ENCODE results near the gene HSD17B11.
A peak's percentile ranks its signal among the peaks of the same experiment; 100 is the strongest.
"Not testable (repeated sequence)": the region's sequence is repeated elsewhere in the genome, so short reads cannot be mapped to it uniquely, and the experiment has no call there.

HSD17B11 gene

GRCh38 chr4:87426865-87427517 lies 36.0 kb upstream of the HSD17B11 start:
- Mint-ChIP-seq H3K27me3 (ENCODE audit: low read depth) (no peaks in the 10 kb centered on the region), H3K9me3 (no peaks in the 10 kb centered on the region), H3K4me3 (no peak overlapping the region), H3K4me1 (peaks cover 24% of the 10 kb centered on the region), H3K27ac (peak overlapping the region in 2 of 3 experiments; percentile 38 to 53), H3K36me3 (ENCODE audit: low read depth) (no peaks in the 10 kb centered on the region)
- no peak for TF ChIP-seq CTCF (IDR thresholded peaks at IDR 0.05; ENCODE audit: unreplicated experiment in 3 of 3)

GRCh38 chr4:87425711-87426110 lies 34.7 kb upstream of the HSD17B11 start:
- peak overlapping the region in 2 of 3 experiments; percentile 38 to 47 for H3K4me3 Mint-ChIP-seq
- H3K4me1 Mint-ChIP-seq, result peaks cover 24% of the 10 kb centered on the region
- no peaks in the 10 kb centered on the region for H3K9me3 Mint-ChIP-seq
- no peaks in the 10 kb centered on the region for H3K27me3 Mint-ChIP-seq (ENCODE audit: low read depth)
- TF ChIP-seq CTCF (IDR thresholded peaks at IDR 0.05; ENCODE audit: unreplicated experiment in 3 of 3), result no peak
- H3K36me3 Mint-ChIP-seq (ENCODE audit: low read depth), result no peaks in the 10 kb centered on the region
- H3K27ac Mint-ChIP-seq, result no peak overlapping the region

DNA sequence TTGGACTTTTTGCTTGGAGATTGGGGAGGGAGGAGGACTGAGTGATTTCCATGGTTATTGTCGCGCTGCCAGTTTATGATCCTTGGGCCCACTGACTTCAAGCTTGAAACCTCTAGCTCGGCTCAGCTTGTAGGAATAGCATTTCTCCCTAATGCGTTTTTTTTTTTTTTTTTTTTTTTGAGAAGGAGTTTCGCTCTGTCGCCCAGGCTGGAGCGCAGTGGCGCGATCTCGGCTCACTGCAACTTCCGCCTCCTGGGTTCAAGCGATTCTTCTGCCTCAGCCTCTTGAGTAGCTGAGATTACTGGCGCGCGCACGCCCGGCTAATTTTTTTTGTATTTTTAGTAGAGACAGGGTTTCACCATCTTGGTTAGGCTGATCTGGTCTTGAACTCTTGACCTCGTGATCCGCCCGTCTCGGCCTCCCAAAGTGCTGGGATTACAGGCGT lies 33.1 kb upstream of the HSD17B11 start:
- H3K9me3 Mint-ChIP-seq; H3K36me3 Mint-ChIP-seq (ENCODE audit: low read depth); H3K27me3 Mint-ChIP-seq (ENCODE audit: low read depth): not testable (repeated sequence)
- Mint-ChIP-seq H3K4me3 (peak overlapping the region; percentile 90 to 94 (median 93)), H3K4me1 (peaks cover 38% of the 10 kb centered on the region), H3K27ac (peak overlapping the region; percentile 99)

- peaks cover 3% of the 10 kb centered on the region for H3K9me3 Mint-ChIP-seq
- peak overlapping the region; percentile 90 to 94 (median 93) for H3K4me3 Mint-ChIP-seq
- peak in 1 of 3 experiments; percentile 18 for TF ChIP-seq CTCF (IDR thresholded peaks at IDR 0.05; ENCODE audit: unreplicated experiment in 3 of 3)
- H3K27me3 Mint-ChIP-seq (ENCODE audit: low read depth), result no peaks in the 10 kb centered on the region
- H3K4me1 Mint-ChIP-seq, result peaks cover 38% of the 10 kb centered on the region
- H3K27ac Mint-ChIP-seq, result peak overlapping the region; percentile 99
- H3K36me3 Mint-ChIP-seq (ENCODE audit: low read depth), result peaks cover 2% of the 10 kb centered on the region
These were observed 32.5 kb upstream of the HSD17B11 start for GRCh38 chr4:87423317-87424098.

GRCh38 chr4:87422104-87423052 lies 31.4 kb upstream of the HSD17B11 start, which contains the start of gene NUDT9:
Gene NUDT9 (plus strand): TSS chr4:87422573. CDS start chr4:87422906, 333 bp downstream.
- Mint-ChIP-seq H3K9me3 (peaks cover 5% of the 10 kb centered on the region), H3K4me1 (peaks cover 34% of the 10 kb centered on the region), H3K4me3 (peak within 1 kb of the TSS; percentile 90 to 94 (median 93)), H3K27ac (peak within 1 kb of the TSS; percentile 99), H3K27me3 (ENCODE audit: low read depth) (no peaks in the 10 kb centered on the region), H3K36me3 (ENCODE audit: low read depth) (peaks cover 4% of the 10 kb centered on the region)
- no peak for TF ChIP-seq CTCF (IDR thresholded peaks at IDR 0.05; ENCODE audit: unreplicated experiment in 3 of 3)

Data from nephron (organoid).